Measurements from ENCODE around the gene PRLH. TPM values are rescaled to one million over a fixed set of nuclear protein-coding genes. Genes with fewer than 3 reads are reported as not detected.

PRLH gene
- total and polyA plus RNA-seq, 2 of the 13 experiments (the other 11 are each of a cell fraction or from before 2014, with no cell fraction given), result not detected

DNA sequence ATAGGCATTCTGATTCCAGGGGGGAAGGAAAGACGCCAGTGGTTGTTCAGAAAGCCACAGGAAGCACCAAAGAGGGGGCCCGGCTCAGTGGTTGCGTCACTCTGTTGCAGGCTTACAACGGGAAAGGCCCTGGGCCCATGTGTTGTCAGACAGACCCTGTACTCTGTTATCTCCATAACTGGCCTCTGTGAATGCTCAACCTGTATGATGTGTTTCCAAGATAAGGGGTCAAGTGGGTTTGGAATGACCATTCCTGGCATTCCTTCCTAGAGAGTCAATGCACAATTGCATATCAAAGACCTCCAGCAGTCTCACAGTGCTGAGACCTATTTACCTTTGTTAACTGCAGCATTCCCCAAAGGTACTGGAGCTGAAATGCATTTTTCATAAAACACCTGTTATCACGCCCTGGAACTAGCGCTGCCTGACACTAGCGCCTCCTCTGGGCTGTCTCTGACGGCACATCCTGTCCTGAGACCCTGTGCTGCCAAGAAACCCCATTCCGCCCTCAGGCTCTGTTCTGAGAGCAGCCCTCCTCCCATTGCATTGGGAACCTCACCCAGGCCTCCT is 47.9 kb downstream of the PRLH start (continued):
- TF ChIP-seq YEATS2 (CRISPR knock-in tag; IDR thresholded peaks at IDR 0.05; ENCODE audit: borderline replicate concordance) (peak; percentile 48; the same call in 1 of the 2 replicates), ZNF44 (CRISPR knock-in tag; IDR thresholded peaks at IDR 0.05) (no peak), CC2D1A (CRISPR knock-in tag; IDR thresholded peaks at IDR 0.05) (no peak), CHCHD3 (CRISPR knock-in tag; IDR thresholded peaks at IDR 0.05) (no peak), ZNF124 (CRISPR knock-in tag; IDR thresholded peaks at IDR 0.05) (peak; percentile 81), ERF (CRISPR knock-in tag; IDR thresholded peaks at IDR 0.05) (peak; percentile 96), MAFK (conservative IDR thresholded peaks at IDR 0.05 in 1 of 2, IDR thresholded peaks at IDR 0.05 in 1 of 2; ENCODE audit: low read length in 2 of 2) (0 out of 4 replicates have a peak, but pooled peaks of 1 of the 2 experiments have one; percentile 0), ELF4 (CRISPR knock-in tag; IDR thresholded peaks at IDR 0.05; ENCODE audit: borderline replicate concordance) (peak; percentile 92), MZF1 (CRISPR knock-in tag; IDR thresholded peaks at IDR 0.05; ENCODE audit: borderline replicate concordance) (no peak), ZNF777 (CRISPR knock-in tag; IDR thresholded peaks at IDR 0.05) (no peak), ETV5 (CRISPR knock-in tag; IDR thresholded peaks at IDR 0.05; ENCODE audit: borderline replicate concordance) (peak; percentile 94), GPN1 (CRISPR knock-in tag; IDR thresholded peaks at IDR 0.05; ENCODE audit: borderline replicate concordance) (no peak), POLR2A (IDR thresholded peaks at IDR 0.05; ENCODE audit: insufficient read depth in 1 of 2, low read depth in 2 of 2, low read length in 2 of 2) (no peak), ZNF558 (CRISPR knock-in tag; IDR thresholded peaks at IDR 0.05; ENCODE audit: borderline replicate concordance) (no peak), SRF (IDR thresholded peaks at IDR 0.05; ENCODE audit: low read depth, low read length) (peak; percentile 67; the same call in 1 of the 2 replicates), ZMYM4 (CRISPR knock-in tag; IDR thresholded peaks at IDR 0.05) (peak; percentile 84)
- TF ChIP-seq, protein P1, sequence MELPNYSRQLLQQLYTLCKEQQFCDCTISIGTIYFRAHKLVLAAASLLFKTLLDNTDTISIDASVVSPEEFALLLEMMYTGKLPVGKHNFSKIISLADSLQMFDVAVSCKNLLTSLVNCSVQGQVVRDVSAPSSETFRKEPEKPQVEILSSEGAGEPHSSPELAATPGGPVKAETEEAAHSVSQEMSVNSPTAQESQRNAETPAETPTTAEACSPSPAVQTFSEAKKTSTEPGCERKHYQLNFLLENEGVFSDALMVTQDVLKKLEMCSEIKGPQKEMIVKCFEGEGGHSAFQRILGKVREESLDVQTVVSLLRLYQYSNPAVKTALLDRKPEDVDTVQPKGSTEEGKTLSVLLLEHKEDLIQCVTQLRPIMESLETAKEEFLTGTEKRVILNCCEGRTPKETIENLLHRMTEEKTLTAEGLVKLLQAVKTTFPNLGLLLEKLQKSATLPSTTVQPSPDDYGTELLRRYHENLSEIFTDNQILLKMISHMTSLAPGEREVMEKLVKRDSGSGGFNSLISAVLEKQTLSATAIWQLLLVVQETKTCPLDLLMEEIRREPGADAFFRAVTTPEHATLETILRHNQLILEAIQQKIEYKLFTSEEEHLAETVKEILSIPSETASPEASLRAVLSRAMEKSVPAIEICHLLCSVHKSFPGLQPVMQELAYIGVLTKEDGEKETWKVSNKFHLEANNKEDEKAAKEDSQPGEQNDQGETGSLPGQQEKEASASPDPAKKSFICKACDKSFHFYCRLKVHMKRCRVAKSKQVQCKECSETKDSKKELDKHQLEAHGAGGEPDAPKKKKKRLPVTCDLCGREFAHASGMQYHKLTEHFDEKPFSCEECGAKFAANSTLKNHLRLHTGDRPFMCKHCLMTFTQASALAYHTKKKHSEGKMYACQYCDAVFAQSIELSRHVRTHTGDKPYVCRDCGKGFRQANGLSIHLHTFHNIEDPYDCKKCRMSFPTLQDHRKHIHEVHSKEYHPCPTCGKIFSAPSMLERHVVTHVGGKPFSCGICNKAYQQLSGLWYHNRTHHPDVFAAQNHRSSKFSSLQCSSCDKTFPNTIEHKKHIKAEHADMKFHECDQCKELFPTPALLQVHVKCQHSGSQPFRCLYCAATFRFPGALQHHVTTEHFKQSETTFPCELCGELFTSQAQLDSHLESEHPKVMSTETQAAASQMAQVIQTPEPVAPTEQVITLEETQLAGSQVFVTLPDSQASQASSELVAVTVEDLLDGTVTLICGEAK (IDR thresholded peaks at IDR 0.05), result no peak
- TF ChIP-seq, protein P1 (CRISPR knock-in tag; IDR thresholded peaks at IDR 0.05), result peak; percentile 86; the same call in 1 of the 2 replicates
- TF ChIP-seq, protein P2, sequence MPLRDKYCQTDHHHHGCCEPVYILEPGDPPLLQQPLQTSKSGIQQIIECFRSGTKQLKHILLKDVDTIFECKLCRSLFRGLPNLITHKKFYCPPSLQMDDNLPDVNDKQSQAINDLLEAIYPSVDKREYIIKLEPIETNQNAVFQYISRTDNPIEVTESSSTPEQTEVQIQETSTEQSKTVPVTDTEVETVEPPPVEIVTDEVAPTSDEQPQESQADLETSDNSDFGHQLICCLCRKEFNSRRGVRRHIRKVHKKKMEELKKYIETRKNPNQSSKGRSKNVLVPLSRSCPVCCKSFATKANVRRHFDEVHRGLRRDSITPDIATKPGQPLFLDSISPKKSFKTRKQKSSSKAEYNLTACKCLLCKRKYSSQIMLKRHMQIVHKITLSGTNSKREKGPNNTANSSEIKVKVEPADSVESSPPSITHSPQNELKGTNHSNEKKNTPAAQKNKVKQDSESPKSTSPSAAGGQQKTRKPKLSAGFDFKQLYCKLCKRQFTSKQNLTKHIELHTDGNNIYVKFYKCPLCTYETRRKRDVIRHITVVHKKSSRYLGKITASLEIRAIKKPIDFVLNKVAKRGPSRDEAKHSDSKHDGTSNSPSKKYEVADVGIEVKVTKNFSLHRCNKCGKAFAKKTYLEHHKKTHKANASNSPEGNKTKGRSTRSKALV (CRISPR knock-in tag; IDR thresholded peaks at IDR 0.05), result peak; percentile 47; the same call in 1 of the 2 replicates
- TF ChIP-seq, protein P3, sequence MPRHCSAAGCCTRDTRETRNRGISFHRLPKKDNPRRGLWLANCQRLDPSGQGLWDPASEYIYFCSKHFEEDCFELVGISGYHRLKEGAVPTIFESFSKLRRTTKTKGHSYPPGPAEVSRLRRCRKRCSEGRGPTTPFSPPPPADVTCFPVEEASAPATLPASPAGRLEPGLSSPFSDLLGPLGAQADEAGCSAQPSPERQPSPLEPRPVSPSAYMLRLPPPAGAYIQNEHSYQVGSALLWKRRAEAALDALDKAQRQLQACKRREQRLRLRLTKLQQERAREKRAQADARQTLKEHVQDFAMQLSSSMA (CRISPR knock-in tag; IDR thresholded peaks at IDR 0.05), result no peak
